SK-N-SH (cell line): ENCODE results near the gene ELMOD1. TPM values are rescaled to one million over a fixed set of nuclear protein-coding genes. Genes with fewer than 3 reads are reported as not detected.

Source experiments
- CTCF ChIA-PET: fragments of 300-600, 350-600 bp; formaldehyde crosslinking; extraction: SDS; loops from one replicate; lab custom pipeline; 2021; lab: Yijun Ruan, JAX
- POLR2A ChIA-PET: fragments of 350-600 bp; sonication (Branson Sonifier 250); formaldehyde crosslinking; extraction: SDS; loops from one replicate; lab custom pipeline; 2020; ENCODE audit warnings: antibody characterized with exemption, inconsistent platforms; lab: Yijun Ruan, JAX
- DNase-seq: peaks from one replicate; pipeline ENCODE4 v3.0.0; 2012
- H2AFZ ChIP-seq: fragments of 200-600 bp; sonication (generic); 2 replicates; pipeline ENCODE4 v1.8.1; 2016; ENCODE audit warnings: antibody characterized with exemption, mild to moderate bottlenecking, low read depth
- H3F3A ChIP-seq: fragments of 200-600 bp; sonication (generic); replicated peaks from 2 replicates; pipeline ENCODE3; 2016; ENCODE audit warnings: antibody characterized with exemption, mild to moderate bottlenecking; ENCODE audit not compliant: insufficient read depth
- H3K27ac ChIP-seq, 2 experiments: fragments of 200-500 bp in 1 of 2; fragments of 200-600 bp in 1 of 2; sonication (Bioruptor generic) in 1 of 2; sonication (generic), shearing (Covaris generic) in 1 of 2; 2 replicates each; pipeline versions ENCODE4 v1.5.1 to v1.6.1; 2014 to 2016; ENCODE audit warnings: low read depth in 2 of 2, inconsistent platforms in 1 of 2, low read length in 1 of 2, mild to moderate bottlenecking in 1 of 2, mixed read lengths in 1 of 2
- H3K27me3 ChIP-seq: fragments of 200-600 bp; sonication (generic), shearing (Covaris generic); 2 replicates; pipeline ENCODE4 v1.6.1; 2016; ENCODE audit warnings: mixed run types; ENCODE audit not compliant: insufficient read depth
- H3K36me3 ChIP-seq, 2 experiments: fragments of 200-500 bp in 1 of 2; fragments of 200-600 bp in 1 of 2; sonication (Bioruptor generic) in 1 of 2; sonication (generic) in 1 of 2; replicated peaks in 1 of 2; 2 replicates each; pipeline versions ENCODE3 to v1.5.1; 2014 to 2016; ENCODE audit warnings: low read length in 1 of 2, mild to moderate bottlenecking in 1 of 2; ENCODE audit not compliant: insufficient read depth in 2 of 2, control insufficient read depth in 1 of 2
- H3K4me1 ChIP-seq, 2 experiments: fragments of 200-500 bp in 1 of 2; fragments of 200-600 bp in 1 of 2; sonication (Bioruptor generic) in 1 of 2; sonication (generic), shearing (Covaris generic) in 1 of 2; 2 replicates each; pipeline versions ENCODE4 v1.5.1 to v1.6.1; 2014 to 2016; ENCODE audit warnings: low read depth in 1 of 2, low read length in 1 of 2, mixed run types in 1 of 2; ENCODE audit not compliant: insufficient read depth in 2 of 2, control insufficient read depth in 1 of 2
- H3K4me2 ChIP-seq: fragments of 200-600 bp; sonication (generic), shearing (Covaris generic); 2 replicates; pipeline ENCODE4 v1.6.1; 2017; ENCODE audit warnings: mixed run types
- H3K4me3 ChIP-seq, 2 experiments: fragments of 200-500 bp in 1 of 2; fragments of 200-600 bp in 1 of 2; sonication (Bioruptor generic) in 1 of 2; sonication (generic), shearing (Covaris generic) in 1 of 2; 2 replicates each; pipeline versions ENCODE4 v1.5.1 to v1.8.1; 2014 to 2016; ENCODE audit warnings: low read depth in 2 of 2, inconsistent platforms in 1 of 2, low read length in 1 of 2, mild to moderate bottlenecking in 1 of 2, mixed read lengths in 1 of 2, moderate library complexity in 1 of 2
- H3K79me2 ChIP-seq: fragments of 200-600 bp; sonication (generic); 2 replicates; pipeline ENCODE4 v1.8.1; 2017; ENCODE audit warnings: mild to moderate bottlenecking; ENCODE audit not compliant: insufficient read depth
- H3K9ac ChIP-seq: fragments of 200-600 bp; sonication (generic); 2 replicates; pipeline ENCODE4 v1.6.1; 2017; ENCODE audit warnings: mixed run types
- H3K9me2 ChIP-seq: fragments of 200-600 bp; sonication (generic); 2 replicates; pipeline ENCODE4 v1.6.1; 2017; ENCODE audit warnings: mixed run types
- H3K9me3 ChIP-seq: fragments of 200-600 bp; sonication (generic); 2 replicates; pipeline ENCODE4 v1.6.1; 2017; ENCODE audit warnings: mixed run types, mild to moderate bottlenecking, moderate library complexity
- H4K20me1 ChIP-seq: fragments of 200-600 bp; sonication (generic); 2 replicates; pipeline ENCODE4 v1.6.1; 2017; ENCODE audit warnings: mild to moderate bottlenecking, mixed run types; ENCODE audit not compliant: insufficient read depth
- EZH2phosphoT487 ChIP-seq: fragments of 200-600 bp; sonication (generic); IDR thresholded peaks from 2 replicates; pipeline ENCODE4 v1.6.1; 2017; ENCODE audit warnings: low read depth, mixed run types, mild to moderate bottlenecking, antibody characterized with exemption, moderate library complexity, borderline replicate concordance
- FOXM1 ChIP-seq: IDR thresholded peaks from 2 replicates; pipeline ENCODE4 v1.4.0; 2012; ENCODE audit warnings: low read depth, mild to moderate bottlenecking
- GABPA ChIP-seq: IDR thresholded peaks from 2 replicates; pipeline ENCODE4 v1.4.0; 2012; ENCODE audit warnings: low read depth, mild to moderate bottlenecking
- GATA2 ChIP-seq: sonication (generic); formaldehyde crosslinking; IDR thresholded peaks from 2 replicates; pipeline ENCODE4 v1.5.0; 2020; ENCODE audit warnings: mild to moderate bottlenecking, missing genetic modification reagents
- JUND ChIP-seq: IDR thresholded peaks from 2 replicates; pipeline ENCODE4 v1.4.0; 2012
- MEF2A ChIP-seq: IDR thresholded peaks from 2 replicates; pipeline ENCODE4 v1.4.0; 2012; ENCODE audit warnings: low read depth, borderline replicate concordance
- MXI1 ChIP-seq: IDR thresholded peaks from 2 replicates; pipeline ENCODE4 v1.6.1; 2012; ENCODE audit warnings: mild to moderate bottlenecking, low read depth, low read length, improper control_type of control experiment
- NRF1 ChIP-seq: IDR thresholded peaks from 2 replicates; pipeline ENCODE4 v1.6.1; 2012; ENCODE audit warnings: low read depth, mild to moderate bottlenecking, low read length
- POLR2AphosphoS5 ChIP-seq: IDR thresholded peaks from 2 replicates; pipeline ENCODE4 v1.6.1; 2012; ENCODE audit warnings: low read depth, low read length
- RAD21 ChIP-seq: IDR thresholded peaks from 2 replicates; pipeline ENCODE4 v1.6.1; 2012; ENCODE audit warnings: mild to moderate bottlenecking, low read length
- RFX5 ChIP-seq: IDR thresholded peaks from 2 replicates; pipeline ENCODE4 v1.6.1; 2012; ENCODE audit warnings: mild to moderate bottlenecking, improper control_type of control experiment, low read length
- SIN3A ChIP-seq: IDR thresholded peaks from 2 replicates; pipeline ENCODE4 v1.6.1; 2012; ENCODE audit warnings: low read depth, mild to moderate bottlenecking, low read length, moderate library complexity, borderline replicate concordance
- SMC3 ChIP-seq: IDR thresholded peaks from 2 replicates; pipeline ENCODE4 v1.6.1; 2012; ENCODE audit warnings: low read depth, low read length, improper control_type of control experiment
- TEAD4 ChIP-seq: IDR thresholded peaks from 2 replicates; pipeline ENCODE4 v1.4.0; 2012; ENCODE audit warnings: mild to moderate bottlenecking, borderline replicate concordance; ENCODE audit not compliant: insufficient read depth
- USF1 ChIP-seq: IDR thresholded peaks from 2 replicates; pipeline ENCODE4 v1.4.0; 2012; ENCODE audit warnings: low read depth, borderline replicate concordance
- WGBS: methylation state at CpG from one replicate; pipeline ENCODE4 v1.1.6; 2017; ENCODE audit warnings: low lambda C conversion rate; 5-methylcytosine and 5-hydroxymethylcytosine counted together
- polyA plus RNA-seq, 3 experiments: library from polyadenylated mRNA; depleted of rRNA; stranded (reverse); fragments of >200 nt; gene quantifications; 2 replicates each; pipeline ENCODE4 v1.2.3, GENCODE V29; 2012
- TF ChIP-seq, protein P1 (sequence below): IDR thresholded peaks from 2 replicates; pipeline ENCODE4 v1.4.0; 2012; ENCODE audit warnings: low read depth
- TF ChIP-seq, protein P2 (sequence below): fragments of 150-350 bp; IDR thresholded peaks from 2 replicates; pipeline ENCODE4 v1.6.1; 2017; ENCODE audit warnings: antibody characterized with exemption, low read length, low read depth, borderline replicate concordance
- TF ChIP-seq, protein P3 (sequence below): fragments of 150-350 bp; IDR thresholded peaks from 2 replicates; pipeline ENCODE4 v1.6.1; 2016; ENCODE audit warnings: mild to moderate bottlenecking, low read depth, low read length

Gene ELMOD1
- polyA plus RNA-seq, 1 of the 3 experiments (the other 2 are of a cell fraction): not detected

DNA sequence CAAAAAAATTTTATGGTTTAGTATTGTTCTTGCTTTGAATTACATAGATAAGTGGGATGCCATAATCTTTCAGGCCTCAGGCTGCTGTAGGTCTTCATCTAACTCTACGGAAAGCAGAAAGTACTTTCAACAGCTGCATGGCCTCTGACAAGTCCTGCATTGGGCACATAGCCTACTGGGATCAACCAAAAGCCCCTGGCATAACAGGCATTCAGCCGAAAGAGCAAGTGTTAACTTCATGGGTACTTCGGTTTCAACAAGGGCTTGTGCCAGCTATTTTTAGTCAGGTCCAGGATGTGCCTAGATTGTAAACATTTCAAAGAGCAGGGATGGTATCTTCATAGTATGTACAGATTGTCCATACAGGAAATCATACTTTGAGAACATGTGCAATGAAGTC lies 117.8 kb downstream of the ELMOD1 start:
- H3K4me3 ChIP-seq: no peak overlapping the region
- no peaks in the 10 kb centered on the region for H3K9me2 ChIP-seq
- POLR2A ChIA-PET: no interaction called here
- no peak overlapping the region for H3K4me2 ChIP-seq
- 0 out of 4 replicates have a peak, but pooled peaks cover 0 to 3% of the 10 kb centered on the region in 2 experiments for H3K4me1 ChIP-seq
- H3F3A ChIP-seq: peaks cover 4% of the 10 kb centered on the region
- no peak for DNase-seq
- H3K36me3 ChIP-seq: no peaks in the 10 kb centered on the region
- WGBS: 62% methylated on average over 3 of the region's 3 CpGs
- no peak overlapping the region for H2AFZ ChIP-seq
- TF ChIP-seq SMC3 (no peak), MXI1 (no peak), RFX5 (no peak), GABPA (no peak), USF1 (no peak), RAD21 (no peak), MEF2A (no peak), FOXM1 (no peak), JUND (no peak), GATA2 (CRISPR knock-in tag) (no peak), SIN3A (no peak), TEAD4 (no peak), EZH2phosphoT487 (no peak), NRF1 (no peak), POLR2AphosphoS5 (no peak)
- TF ChIP-seq, protein P1, sequence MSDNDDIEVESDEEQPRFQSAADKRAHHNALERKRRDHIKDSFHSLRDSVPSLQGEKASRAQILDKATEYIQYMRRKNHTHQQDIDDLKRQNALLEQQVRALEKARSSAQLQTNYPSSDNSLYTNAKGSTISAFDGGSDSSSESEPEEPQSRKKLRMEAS: no peak
- TF ChIP-seq, protein P2, sequence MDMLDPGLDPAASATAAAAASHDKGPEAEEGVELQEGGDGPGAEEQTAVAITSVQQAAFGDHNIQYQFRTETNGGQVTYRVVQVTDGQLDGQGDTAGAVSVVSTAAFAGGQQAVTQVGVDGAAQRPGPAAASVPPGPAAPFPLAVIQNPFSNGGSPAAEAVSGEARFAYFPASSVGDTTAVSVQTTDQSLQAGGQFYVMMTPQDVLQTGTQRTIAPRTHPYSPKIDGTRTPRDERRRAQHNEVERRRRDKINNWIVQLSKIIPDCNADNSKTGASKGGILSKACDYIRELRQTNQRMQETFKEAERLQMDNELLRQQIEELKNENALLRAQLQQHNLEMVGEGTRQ: no peak
- TF ChIP-seq, protein P3, sequence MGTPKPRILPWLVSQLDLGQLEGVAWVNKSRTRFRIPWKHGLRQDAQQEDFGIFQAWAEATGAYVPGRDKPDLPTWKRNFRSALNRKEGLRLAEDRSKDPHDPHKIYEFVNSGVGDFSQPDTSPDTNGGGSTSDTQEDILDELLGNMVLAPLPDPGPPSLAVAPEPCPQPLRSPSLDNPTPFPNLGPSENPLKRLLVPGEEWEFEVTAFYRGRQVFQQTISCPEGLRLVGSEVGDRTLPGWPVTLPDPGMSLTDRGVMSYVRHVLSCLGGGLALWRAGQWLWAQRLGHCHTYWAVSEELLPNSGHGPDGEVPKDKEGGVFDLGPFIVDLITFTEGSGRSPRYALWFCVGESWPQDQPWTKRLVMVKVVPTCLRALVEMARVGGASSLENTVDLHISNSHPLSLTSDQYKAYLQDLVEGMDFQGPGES: no peak
- H4K20me1 ChIP-seq: no peaks in the 10 kb centered on the region
- no peak overlapping the region for H3K27ac ChIP-seq
- no peaks in the 10 kb centered on the region for H3K27me3 ChIP-seq
- no peak overlapping the region for H3K9ac ChIP-seq
- H3K79me2 ChIP-seq: no peaks in the 10 kb centered on the region
- CTCF ChIA-PET: interaction anchor here (1.3 kb wide), 1 partner anchor 33 kb away, joined by 3 read pairs; no protein-coding TSS in a partner anchor
- no peaks in the 10 kb centered on the region for H3K9me3 ChIP-seq
